Measurements from ENCODE around the gene RUNX1. TPM values are rescaled to one million over a fixed set of nuclear protein-coding genes. Genes with fewer than 3 reads are reported as not detected.

The RUNX1 gene
- 9.2 TPM for polyA plus RNA-seq
- long read RNA-seq, donor 1: 0 reads
- long read RNA-seq, donor 2, full-length matches to known transcripts: 2 of 10 reads
- long read RNA-seq, donor 2, partial matches to known transcripts: 8 of 10 reads
- long read RNA-seq, donor 2, other reads (novel, unspliced or antisense): 0 of 10 reads
- long read RNA-seq, donor 3, full-length matches to known transcripts: 2 of 2 reads
- long read RNA-seq, donor 3, partial matches to known transcripts: 0 of 2 reads
- long read RNA-seq, donor 3, other reads (novel, unspliced or antisense): 0 of 2 reads
- long read RNA-seq, donor 4: 0 reads
- long read RNA-seq, donor 5, full-length matches to known transcripts: 2 of 2 reads
- long read RNA-seq, donor 5, partial matches to known transcripts: 0 of 2 reads
- long read RNA-seq, donor 5, other reads (novel, unspliced or antisense): 0 of 2 reads
- long read RNA-seq, donor 6, full-length matches to known transcripts: 2 of 2 reads
- long read RNA-seq, donor 6, partial matches to known transcripts: 0 of 2 reads
- long read RNA-seq, donor 6, other reads (novel, unspliced or antisense): 0 of 2 reads
- long read RNA-seq, donor 7, full-length matches to known transcripts: 2 of 2 reads
- long read RNA-seq, donor 7, partial matches to known transcripts: 0 of 2 reads
- long read RNA-seq, donor 7, other reads (novel, unspliced or antisense): 0 of 2 reads
- long read RNA-seq, donor 8: 0 reads
- long read RNA-seq, donor 9: 0 reads
- long read RNA-seq, donor 10, full-length matches to known transcripts: 2 of 2 reads
- long read RNA-seq, donor 10, partial matches to known transcripts: 0 of 2 reads
- long read RNA-seq, donor 10, other reads (novel, unspliced or antisense): 0 of 2 reads
- long read RNA-seq, donor 11, full-length matches to known transcripts: 2 of 2 reads
- long read RNA-seq, donor 11, partial matches to known transcripts: 0 of 2 reads
- long read RNA-seq, donor 11, other reads (novel, unspliced or antisense): 0 of 2 reads

GRCh38 chr21:35048706-35049617 is at the start of gene RUNX1:
TSS of gene RUNX1 (minus strand) at chr21:35049302.
- peak within 1 kb of the TSS; percentile 6 for H3K4me3 ChIP-seq (ENCODE audit: low read length)
- H3K36me3 ChIP-seq (ENCODE audit: control insufficient read depth, insufficient read depth, low read length): no peaks in the 10 kb centered on the region
- H3K4me1 ChIP-seq (ENCODE audit: control insufficient read depth, insufficient read depth, low read length): no peaks in the 10 kb centered on the region
- no peaks in the 10 kb centered on the region for H3K9me3 ChIP-seq (ENCODE audit: control insufficient read depth, low read depth, low read length)
- no CpG with 5 or more reads among the region's 14 CpGs for WGBS (ENCODE audit: insufficient coverage, low lambda C conversion rate)
- H3K27ac ChIP-seq (ENCODE audit: low read length): no peak within 1 kb of the TSS
- H3K27me3 ChIP-seq (ENCODE audit: control insufficient read depth, insufficient read depth, low read length): no peaks in the 10 kb centered on the region
- DNase-seq: no peak

GRCh38 chr21:35097525-35097924 is 48.4 kb upstream of the RUNX1 start:
- DNase-seq: no peak
- Histone ChIP-seq H3K9me3 (ENCODE audit: control insufficient read depth, low read depth, low read length) (no peaks in the 10 kb centered on the region), H3K27me3 (ENCODE audit: control insufficient read depth, insufficient read depth, low read length) (no peaks in the 10 kb centered on the region), H3K27ac (ENCODE audit: low read length) (no peak overlapping the region), H3K36me3 (ENCODE audit: control insufficient read depth, insufficient read depth, low read length) (no peaks in the 10 kb centered on the region), H3K4me1 (ENCODE audit: control insufficient read depth, insufficient read depth, low read length) (no peaks in the 10 kb centered on the region), H3K4me3 (ENCODE audit: low read length) (no peak overlapping the region)
- 40% methylated on average over 1 of the region's 4 CpGs for WGBS (ENCODE audit: insufficient coverage, low lambda C conversion rate)

- H3K27me3 ChIP-seq (ENCODE audit: control insufficient read depth, insufficient read depth, low read length): no peaks in the 10 kb centered on the region
- DNase-seq: no peak
- H3K27ac ChIP-seq (ENCODE audit: low read length): no peak overlapping the region
- H3K36me3 ChIP-seq (ENCODE audit: control insufficient read depth, insufficient read depth, low read length): no peaks in the 10 kb centered on the region
- H3K4me1 ChIP-seq (ENCODE audit: control insufficient read depth, insufficient read depth, low read length): no peaks in the 10 kb centered on the region
- no peak overlapping the region for H3K4me3 ChIP-seq (ENCODE audit: low read length)
- H3K9me3 ChIP-seq (ENCODE audit: control insufficient read depth, low read depth, low read length): no peaks in the 10 kb centered on the region
Measured at GRCh38 chr21:35096959-35097358, 47.9 kb upstream of the RUNX1 start.

- Histone ChIP-seq H3K27ac (ENCODE audit: low read length) (no peak overlapping the region), H3K4me3 (ENCODE audit: low read length) (no peak overlapping the region), H3K9me3 (ENCODE audit: control insufficient read depth, low read depth, low read length) (no peaks in the 10 kb centered on the region), H3K27me3 (ENCODE audit: control insufficient read depth, insufficient read depth, low read length) (no peaks in the 10 kb centered on the region), H3K4me1 (ENCODE audit: control insufficient read depth, insufficient read depth, low read length) (no peaks in the 10 kb centered on the region), H3K36me3 (ENCODE audit: control insufficient read depth, insufficient read depth, low read length) (no peaks in the 10 kb centered on the region)
- DNase-seq: no peak
- no CpG with 5 or more reads among the region's 2 CpGs for whole genome bisulfite sequencing (ENCODE audit: insufficient coverage, low lambda C conversion rate)
Measured at GRCh38 chr21:35095859-35096291, 46.8 kb upstream of the RUNX1 start.

GRCh38 chr21:35093514-35093913 is 44.4 kb upstream of the RUNX1 start:
- no CpG with 5 or more reads among the region's 5 CpGs for WGBS (ENCODE audit: insufficient coverage, low lambda C conversion rate)
- Histone ChIP-seq H3K9me3 (ENCODE audit: control insufficient read depth, low read depth, low read length) (no peaks in the 10 kb centered on the region), H3K27ac (ENCODE audit: low read length) (no peak overlapping the region), H3K36me3 (ENCODE audit: control insufficient read depth, insufficient read depth, low read length) (no peaks in the 10 kb centered on the region), H3K4me1 (ENCODE audit: control insufficient read depth, insufficient read depth, low read length) (no peaks in the 10 kb centered on the region), H3K27me3 (ENCODE audit: control insufficient read depth, insufficient read depth, low read length) (no peaks in the 10 kb centered on the region), H3K4me3 (ENCODE audit: low read length) (no peak overlapping the region)
- no peak for DNase-seq

GRCh38 chr21:35091496-35091895 is 42.4 kb upstream of the RUNX1 start:
- Histone ChIP-seq H3K4me3 (ENCODE audit: low read length) (no peak overlapping the region), H3K36me3 (ENCODE audit: control insufficient read depth, insufficient read depth, low read length) (no peaks in the 10 kb centered on the region), H3K4me1 (ENCODE audit: control insufficient read depth, insufficient read depth, low read length) (no peaks in the 10 kb centered on the region), H3K9me3 (ENCODE audit: control insufficient read depth, low read depth, low read length) (no peaks in the 10 kb centered on the region), H3K27ac (ENCODE audit: low read length) (no peak overlapping the region), H3K27me3 (ENCODE audit: control insufficient read depth, insufficient read depth, low read length) (no peaks in the 10 kb centered on the region)
- no peak for DNase-seq
- WGBS (ENCODE audit: insufficient coverage, low lambda C conversion rate): 80% methylated on average over 1 of the region's 3 CpGs

- Histone ChIP-seq H3K27me3 (ENCODE audit: control insufficient read depth, insufficient read depth, low read length) (no peaks in the 10 kb centered on the region), H3K9me3 (ENCODE audit: control insufficient read depth, low read depth, low read length) (no peaks in the 10 kb centered on the region), H3K4me3 (ENCODE audit: low read length) (no peak overlapping the region), H3K4me1 (ENCODE audit: control insufficient read depth, insufficient read depth, low read length) (no peaks in the 10 kb centered on the region), H3K36me3 (ENCODE audit: control insufficient read depth, insufficient read depth, low read length) (no peaks in the 10 kb centered on the region), H3K27ac (ENCODE audit: low read length) (no peak overlapping the region)
- WGBS (ENCODE audit: insufficient coverage, low lambda C conversion rate): 50% methylated on average over 2 of the region's 4 CpGs
- no peak for DNase-seq
Measured at GRCh38 chr21:35090403-35090802, 41.3 kb upstream of the RUNX1 start.

- H3K36me3 ChIP-seq (ENCODE audit: control insufficient read depth, insufficient read depth, low read length): no peaks in the 10 kb centered on the region
- no peaks in the 10 kb centered on the region for H3K27me3 ChIP-seq (ENCODE audit: control insufficient read depth, insufficient read depth, low read length)
- no peaks in the 10 kb centered on the region for H3K4me1 ChIP-seq (ENCODE audit: control insufficient read depth, insufficient read depth, low read length)
- WGBS (ENCODE audit: insufficient coverage, low lambda C conversion rate): 67% methylated on average over 1 of the region's 2 CpGs
- no peaks in the 10 kb centered on the region for H3K9me3 ChIP-seq (ENCODE audit: control insufficient read depth, low read depth, low read length)
- DNase-seq: no peak
- no peak overlapping the region for H3K4me3 ChIP-seq (ENCODE audit: low read length)
- H3K27ac ChIP-seq (ENCODE audit: low read length): no peak overlapping the region
Measured at GRCh38 chr21:35088319-35088771, 39.2 kb upstream of the RUNX1 start.

- H3K4me1 ChIP-seq (ENCODE audit: control insufficient read depth, insufficient read depth, low read length): no peaks in the 10 kb centered on the region
- H3K36me3 ChIP-seq (ENCODE audit: control insufficient read depth, insufficient read depth, low read length): no peaks in the 10 kb centered on the region
- H3K27me3 ChIP-seq (ENCODE audit: control insufficient read depth, insufficient read depth, low read length): no peaks in the 10 kb centered on the region
- no peak for DNase-seq
- WGBS (ENCODE audit: insufficient coverage, low lambda C conversion rate): no CpG with 5 or more reads among the region's 2 CpGs
- no peak overlapping the region for H3K27ac ChIP-seq (ENCODE audit: low read length)
- no peak overlapping the region for H3K4me3 ChIP-seq (ENCODE audit: low read length)
- no peaks in the 10 kb centered on the region for H3K9me3 ChIP-seq (ENCODE audit: control insufficient read depth, low read depth, low read length)
Measured at GRCh38 chr21:35086357-35086756, 37.3 kb upstream of the RUNX1 start.

GRCh38 chr21:35084869-35085268 is 35.8 kb upstream of the RUNX1 start:
- H3K4me1 ChIP-seq (ENCODE audit: control insufficient read depth, insufficient read depth, low read length): no peaks in the 10 kb centered on the region
- DNase-seq: no peak
- H3K27me3 ChIP-seq (ENCODE audit: control insufficient read depth, insufficient read depth, low read length): no peaks in the 10 kb centered on the region
- no peak overlapping the region for H3K4me3 ChIP-seq (ENCODE audit: low read length)
- 60% methylated on average over 1 of the region's 3 CpGs for WGBS (ENCODE audit: insufficient coverage, low lambda C conversion rate)
- H3K9me3 ChIP-seq (ENCODE audit: control insufficient read depth, low read depth, low read length): no peaks in the 10 kb centered on the region
- no peak overlapping the region for H3K27ac ChIP-seq (ENCODE audit: low read length)
- H3K36me3 ChIP-seq (ENCODE audit: control insufficient read depth, insufficient read depth, low read length): no peaks in the 10 kb centered on the region

Measured in large intestine (tissue), 12 donors.